ENCODE results near the gene MCMBP. TPM values are rescaled to one million over a fixed set of nuclear protein-coding genes. Genes with fewer than 3 reads are reported as not detected.
A peak's percentile ranks its signal among the peaks of the same experiment; 100 is the strongest.
"Not testable (repeated sequence)": the region's sequence is repeated elsewhere in the genome, so short reads cannot be mapped to it uniquely, and the experiment has no call there.

Gene MCMBP
- total and polyA plus RNA-seq, 4 donors: 31.1 to 46.5 (median 42.5) TPM

DNA sequence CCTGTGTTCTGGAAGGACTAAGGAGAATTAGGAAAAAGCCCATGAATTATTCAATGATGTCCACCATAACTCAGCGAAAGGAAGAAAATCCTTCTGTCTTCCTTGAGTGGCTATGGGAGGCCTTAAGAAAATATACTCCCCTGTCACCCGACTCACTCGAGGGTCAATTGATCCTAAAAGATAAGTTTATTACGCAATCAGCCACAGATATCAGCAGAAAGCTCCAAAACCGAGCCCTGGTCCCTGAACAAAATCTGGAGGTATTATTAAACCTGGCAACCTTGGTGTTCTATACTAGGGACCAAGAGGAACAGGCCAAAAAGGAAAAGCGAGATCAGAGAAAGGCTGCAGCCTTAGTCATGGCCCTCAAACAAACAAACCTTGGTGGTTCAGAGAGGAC, 13.4 kb upstream of the MCMBP start:
- 83% methylated on average over 1 of the region's 6 CpGs for WGBS (ENCODE audit: insufficient coverage)
- not testable (repeated sequence) for H3K27me3 ChIP-seq (ENCODE audit: control insufficient read depth, insufficient read depth, low read length); H3K9me3 ChIP-seq (ENCODE audit: control insufficient read depth, insufficient read depth, low read length); H3K36me3 ChIP-seq (ENCODE audit: control insufficient read depth, insufficient read depth, low read length); DNase-seq (ENCODE audit: low read depth in 4 of 6, low spot score in 6 of 6); H3K4me1 ChIP-seq (ENCODE audit: control insufficient read depth, insufficient read depth, low read length); H3K4me3 ChIP-seq (ENCODE audit: low read depth, low read length); H3K27ac ChIP-seq (ENCODE audit: low read depth, low read length)

DNA sequence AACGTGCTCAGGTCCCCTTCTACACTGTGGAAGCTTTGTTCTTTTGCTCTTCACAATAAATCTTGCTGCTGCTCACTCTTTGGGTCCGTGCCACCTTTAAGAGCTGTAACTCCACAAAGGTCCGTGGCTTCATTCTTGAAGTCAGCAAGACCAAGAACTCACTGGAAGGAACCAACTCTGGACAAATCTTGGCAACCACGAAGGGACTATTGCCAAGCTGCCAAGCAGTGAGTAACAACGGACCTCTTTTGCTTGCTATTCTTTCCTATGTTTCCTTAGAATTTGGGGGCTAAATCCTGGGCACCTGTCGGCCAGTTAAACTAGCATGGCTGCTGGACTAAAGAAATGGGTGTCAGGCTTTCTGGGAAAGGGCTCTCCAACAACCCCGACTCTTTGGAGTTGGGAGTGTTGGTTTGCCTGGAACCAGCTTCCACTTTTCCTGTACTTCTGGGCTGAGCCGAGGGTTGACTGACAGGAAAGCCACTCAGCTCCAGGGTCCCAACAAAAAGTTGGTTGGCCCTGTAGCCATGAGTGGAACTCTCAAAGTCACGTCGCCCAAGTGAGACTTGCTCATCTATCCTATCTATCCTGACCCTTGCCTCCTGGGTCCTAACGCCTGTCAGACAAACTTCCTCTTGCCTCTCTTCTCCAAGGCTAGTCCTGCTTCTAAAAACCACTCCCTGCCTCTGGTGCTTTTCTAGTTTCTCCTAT, 11.4 kb upstream of the MCMBP start:
- peak in 2 of 6 donors; percentile 23 to 51 for DNase-seq (ENCODE audit: low read depth in 4 of 6, low spot score in 6 of 6)
- not testable (repeated sequence) for H3K27ac ChIP-seq (ENCODE audit: low read depth, low read length); H3K4me3 ChIP-seq (ENCODE audit: low read depth, low read length); H3K36me3 ChIP-seq (ENCODE audit: control insufficient read depth, insufficient read depth, low read length); H3K9me3 ChIP-seq (ENCODE audit: control insufficient read depth, insufficient read depth, low read length); H3K4me1 ChIP-seq (ENCODE audit: control insufficient read depth, insufficient read depth, low read length); H3K27me3 ChIP-seq (ENCODE audit: control insufficient read depth, insufficient read depth, low read length)
- WGBS (ENCODE audit: insufficient coverage): 53% methylated on average over 10 of the region's 11 CpGs

DNA sequence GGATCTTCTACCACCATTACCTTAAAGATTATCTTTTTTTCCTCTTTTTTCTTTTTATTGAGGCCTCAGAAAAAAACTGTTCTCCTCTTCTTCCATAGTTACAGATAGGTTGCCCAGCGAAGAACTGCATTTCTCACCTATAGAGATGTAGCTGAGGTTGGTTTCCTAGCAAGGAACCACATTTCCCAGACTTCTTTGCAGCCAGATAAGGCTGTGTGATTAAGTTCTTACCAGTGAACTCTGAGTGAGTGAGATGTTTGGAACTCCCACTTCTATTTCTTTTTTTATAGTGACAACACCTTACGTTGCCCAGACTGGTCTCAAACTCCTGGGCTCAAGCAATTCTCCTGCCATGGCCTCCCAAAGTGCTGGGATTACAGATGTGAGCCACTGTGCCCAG, 5.9 kb upstream of the MCMBP start:
- peaks cover 2% of the 10 kb centered on the region for H3K4me1 ChIP-seq (ENCODE audit: control insufficient read depth, insufficient read depth, low read length)
- WGBS (ENCODE audit: insufficient coverage): 86% methylated on average over 1 of the region's 2 CpGs
- H3K4me3 ChIP-seq (ENCODE audit: low read depth, low read length): no peak overlapping the region
- H3K27me3 ChIP-seq (ENCODE audit: control insufficient read depth, insufficient read depth, low read length): no peaks in the 10 kb centered on the region
- no peaks in the 10 kb centered on the region for H3K9me3 ChIP-seq (ENCODE audit: control insufficient read depth, insufficient read depth, low read length)
- H3K36me3 ChIP-seq (ENCODE audit: control insufficient read depth, insufficient read depth, low read length): no peaks in the 10 kb centered on the region
- no peak overlapping the region for H3K27ac ChIP-seq (ENCODE audit: low read depth, low read length)
- no peak for DNase-seq (ENCODE audit: low read depth in 4 of 6, low spot score in 6 of 6)

DNA sequence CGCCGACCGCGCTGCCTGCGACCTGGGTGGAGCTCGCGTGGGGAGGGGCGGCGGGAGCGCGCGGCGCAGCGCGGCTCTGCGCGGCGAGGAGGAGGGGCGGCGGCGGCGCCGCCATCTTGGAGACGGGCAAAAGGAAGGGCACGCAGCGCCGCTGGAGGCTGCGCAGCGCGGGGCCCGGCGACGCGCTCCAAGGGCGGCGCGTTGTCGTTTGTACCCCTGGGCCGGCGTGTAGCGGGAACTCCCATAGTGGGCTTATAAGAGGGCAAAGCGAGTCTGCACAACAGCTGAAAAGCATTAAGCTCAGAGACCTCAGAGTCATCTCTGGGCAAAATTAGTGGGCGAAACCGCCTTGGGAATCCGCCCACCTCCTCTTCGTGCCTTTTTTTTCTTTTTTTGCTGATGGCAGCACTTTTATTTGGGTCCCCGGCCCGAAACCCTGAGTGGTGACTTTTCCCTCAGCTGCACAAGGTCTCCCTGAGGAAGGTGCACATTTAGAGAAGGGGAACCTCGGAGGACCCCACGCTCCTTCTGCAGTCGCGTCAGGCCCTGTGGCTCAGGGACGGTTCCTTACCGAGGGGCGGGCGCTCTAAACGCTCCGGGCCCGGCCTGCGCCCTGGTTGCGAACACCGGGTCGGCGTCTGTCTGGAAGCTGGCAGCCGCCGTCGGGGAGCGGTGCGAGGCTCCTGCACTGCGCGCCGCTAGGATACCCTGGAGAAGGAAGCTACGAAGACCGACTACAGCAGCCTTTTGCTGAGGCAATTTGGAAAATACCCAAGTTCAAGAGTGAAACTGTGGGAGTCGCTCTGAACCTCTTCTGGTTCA, 428 bp upstream of the MCMBP start:
- Histone ChIP-seq H3K27ac (ENCODE audit: low read depth, low read length) (peak overlapping the region; percentile 96), H3K4me1 (ENCODE audit: control insufficient read depth, insufficient read depth, low read length) (peaks cover 6% of the 10 kb centered on the region), H3K4me3 (ENCODE audit: low read depth, low read length) (peak overlapping the region; percentile 86), H3K36me3 (ENCODE audit: control insufficient read depth, insufficient read depth, low read length) (no peaks in the 10 kb centered on the region), H3K9me3 (ENCODE audit: control insufficient read depth, insufficient read depth, low read length) (no peaks in the 10 kb centered on the region), H3K27me3 (ENCODE audit: control insufficient read depth, insufficient read depth, low read length) (no peaks in the 10 kb centered on the region)
- peak; percentile 72 to 97 (median 84) for DNase-seq (ENCODE audit: low read depth in 4 of 6, low spot score in 6 of 6)
- WGBS (ENCODE audit: insufficient coverage): under 1% methylated on average over 75 of the region's 75 CpGs

DNA sequence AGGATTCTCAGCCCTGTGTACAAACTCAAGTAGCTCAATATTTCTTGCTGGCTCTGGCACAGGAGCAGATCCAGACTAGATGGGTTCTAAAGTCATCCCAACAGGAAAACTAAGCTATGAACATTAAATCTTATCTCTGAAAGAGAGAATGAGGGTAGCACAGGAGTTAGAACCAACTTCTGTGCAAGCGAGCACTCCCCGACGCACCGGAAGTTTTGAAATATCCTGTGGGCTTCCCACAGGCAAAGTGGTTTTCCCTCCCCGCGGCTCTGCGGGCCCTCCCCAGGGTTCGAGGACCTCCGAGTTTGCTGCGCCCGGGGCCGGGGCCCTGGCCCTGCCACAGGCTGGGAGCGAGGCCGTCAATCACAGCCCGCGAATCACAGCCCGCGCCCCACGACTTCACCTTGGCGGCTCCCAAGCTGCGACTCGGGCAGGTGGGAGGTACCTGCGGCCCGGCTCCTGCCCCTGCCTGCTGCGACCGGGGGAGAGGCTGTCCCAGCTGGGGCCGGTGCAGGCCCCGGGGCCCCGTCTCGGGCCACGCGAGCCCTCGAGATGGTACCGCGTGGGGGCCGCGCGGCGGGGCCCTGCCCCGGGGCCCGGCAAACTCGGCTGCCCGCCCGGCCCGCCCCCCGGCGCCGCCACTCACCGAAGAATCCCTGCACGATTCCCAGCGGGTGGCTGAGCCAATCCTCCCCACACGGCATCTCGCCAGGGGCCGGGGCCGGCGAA, 598 bp downstream of the MCMBP start:
- DNase-seq (ENCODE audit: low read depth in 4 of 6, low spot score in 6 of 6): peak in 2 of 6 donors; percentile 45 to 62
- H3K27me3 ChIP-seq (ENCODE audit: control insufficient read depth, insufficient read depth, low read length): no peaks in the 10 kb centered on the region
- WGBS (ENCODE audit: insufficient coverage): under 1% methylated on average over 52 of the region's 56 CpGs
- no peaks in the 10 kb centered on the region for H3K36me3 ChIP-seq (ENCODE audit: control insufficient read depth, insufficient read depth, low read length)
- peak overlapping the region; percentile 86 for H3K4me3 ChIP-seq (ENCODE audit: low read depth, low read length)
- peaks cover 6% of the 10 kb centered on the region for H3K4me1 ChIP-seq (ENCODE audit: control insufficient read depth, insufficient read depth, low read length)
- no peaks in the 10 kb centered on the region for H3K9me3 ChIP-seq (ENCODE audit: control insufficient read depth, insufficient read depth, low read length)
- peak overlapping the region; percentile 69 for H3K27ac ChIP-seq (ENCODE audit: low read depth, low read length)

DNA sequence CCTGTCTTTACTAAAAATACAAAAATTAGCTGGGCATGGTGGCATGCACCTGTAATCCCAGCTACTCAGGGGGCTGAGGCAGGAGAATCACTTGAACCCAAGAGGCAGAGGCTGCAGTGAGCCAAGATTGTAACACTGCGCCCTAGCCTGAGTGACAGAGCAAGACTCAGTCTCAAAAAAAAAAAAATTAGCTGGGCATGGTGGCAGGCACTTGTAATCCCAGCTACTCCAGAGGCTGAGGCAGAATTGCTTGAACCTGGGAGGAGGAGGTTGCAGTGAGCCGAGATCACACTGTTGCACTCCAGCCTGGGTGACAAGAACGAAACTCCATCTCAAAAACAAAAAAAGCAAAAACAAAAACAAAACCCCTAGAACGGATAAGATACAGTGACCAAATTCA, 3.2 kb downstream of the MCMBP start:
- not testable (repeated sequence) for H3K4me3 ChIP-seq (ENCODE audit: low read depth, low read length); H3K36me3 ChIP-seq (ENCODE audit: control insufficient read depth, insufficient read depth, low read length); H3K9me3 ChIP-seq (ENCODE audit: control insufficient read depth, insufficient read depth, low read length); H3K4me1 ChIP-seq (ENCODE audit: control insufficient read depth, insufficient read depth, low read length); H3K27ac ChIP-seq (ENCODE audit: low read depth, low read length); DNase-seq (ENCODE audit: low read depth in 4 of 6, low spot score in 6 of 6); H3K27me3 ChIP-seq (ENCODE audit: control insufficient read depth, insufficient read depth, low read length)
- WGBS (ENCODE audit: insufficient coverage): 80% methylated on average over 2 of the region's 4 CpGs

DNA sequence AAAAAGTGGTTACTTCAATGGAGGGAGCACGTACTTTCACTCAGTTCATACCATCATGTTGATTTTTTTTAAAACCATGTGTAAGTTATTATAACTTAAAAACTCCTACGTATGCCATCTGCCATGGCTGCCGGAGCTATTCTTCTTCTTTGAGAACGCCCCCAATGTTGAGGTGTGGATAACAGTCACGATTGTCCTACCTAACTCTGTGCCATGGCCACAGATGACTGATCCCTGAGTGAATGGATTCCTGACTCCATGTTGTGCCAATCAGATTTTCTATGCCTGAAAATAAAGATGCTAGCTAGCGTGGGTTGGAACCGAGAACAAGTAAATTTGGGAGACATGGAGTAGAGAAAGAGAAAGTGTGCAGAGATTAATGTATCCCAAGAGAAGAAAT, 5.3 kb downstream of the MCMBP start:
- H3K9me3 ChIP-seq (ENCODE audit: control insufficient read depth, insufficient read depth, low read length): no peaks in the 10 kb centered on the region
- H3K27ac ChIP-seq (ENCODE audit: low read depth, low read length): no peak overlapping the region
- 84% methylated on average over 3 of the region's 7 CpGs for WGBS (ENCODE audit: insufficient coverage)
- no peaks in the 10 kb centered on the region for H3K4me1 ChIP-seq (ENCODE audit: control insufficient read depth, insufficient read depth, low read length)
- H3K36me3 ChIP-seq (ENCODE audit: control insufficient read depth, insufficient read depth, low read length): no peaks in the 10 kb centered on the region
- no peak for DNase-seq (ENCODE audit: low read depth in 4 of 6, low spot score in 6 of 6)
- no peaks in the 10 kb centered on the region for H3K27me3 ChIP-seq (ENCODE audit: control insufficient read depth, insufficient read depth, low read length)
- no peak overlapping the region for H3K4me3 ChIP-seq (ENCODE audit: low read depth, low read length)

DNA sequence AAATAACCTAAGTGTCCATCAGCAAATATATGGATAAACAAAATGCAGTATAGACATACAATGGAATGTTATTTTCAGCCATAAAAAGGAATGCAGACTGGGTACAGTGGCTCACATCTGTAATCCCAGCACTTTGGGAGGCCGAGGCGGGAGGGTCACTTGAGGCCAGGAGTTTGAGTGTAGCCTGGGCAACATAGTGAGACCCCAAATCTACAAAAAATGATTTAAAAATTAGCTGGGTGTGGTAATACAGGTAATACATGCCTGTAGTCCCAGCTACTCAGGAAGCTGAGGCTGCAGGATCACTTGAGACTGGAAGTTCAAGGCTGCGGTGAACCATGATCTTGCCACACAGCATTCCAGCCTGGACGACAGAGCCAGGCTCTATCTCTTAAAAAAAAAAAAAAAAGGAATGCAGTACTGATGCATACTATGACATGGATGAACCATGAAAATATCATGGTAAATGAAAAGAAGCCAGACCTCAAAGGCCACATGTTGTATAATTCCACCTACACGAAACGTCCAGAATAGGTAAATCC, 6.9 kb downstream of the MCMBP start:
- H3K4me3 ChIP-seq (ENCODE audit: low read depth, low read length): no peak overlapping the region
- 100% methylated on average over 2 of the region's 6 CpGs for WGBS (ENCODE audit: insufficient coverage)
- no peaks in the 10 kb centered on the region for H3K27me3 ChIP-seq (ENCODE audit: control insufficient read depth, insufficient read depth, low read length)
- H3K36me3 ChIP-seq (ENCODE audit: control insufficient read depth, insufficient read depth, low read length): no peaks in the 10 kb centered on the region
- no peak overlapping the region for H3K27ac ChIP-seq (ENCODE audit: low read depth, low read length)
- DNase-seq (ENCODE audit: low read depth in 4 of 6, low spot score in 6 of 6): no peak
- H3K4me1 ChIP-seq (ENCODE audit: control insufficient read depth, insufficient read depth, low read length): no peaks in the 10 kb centered on the region
- no peaks in the 10 kb centered on the region for H3K9me3 ChIP-seq (ENCODE audit: control insufficient read depth, insufficient read depth, low read length)

DNA sequence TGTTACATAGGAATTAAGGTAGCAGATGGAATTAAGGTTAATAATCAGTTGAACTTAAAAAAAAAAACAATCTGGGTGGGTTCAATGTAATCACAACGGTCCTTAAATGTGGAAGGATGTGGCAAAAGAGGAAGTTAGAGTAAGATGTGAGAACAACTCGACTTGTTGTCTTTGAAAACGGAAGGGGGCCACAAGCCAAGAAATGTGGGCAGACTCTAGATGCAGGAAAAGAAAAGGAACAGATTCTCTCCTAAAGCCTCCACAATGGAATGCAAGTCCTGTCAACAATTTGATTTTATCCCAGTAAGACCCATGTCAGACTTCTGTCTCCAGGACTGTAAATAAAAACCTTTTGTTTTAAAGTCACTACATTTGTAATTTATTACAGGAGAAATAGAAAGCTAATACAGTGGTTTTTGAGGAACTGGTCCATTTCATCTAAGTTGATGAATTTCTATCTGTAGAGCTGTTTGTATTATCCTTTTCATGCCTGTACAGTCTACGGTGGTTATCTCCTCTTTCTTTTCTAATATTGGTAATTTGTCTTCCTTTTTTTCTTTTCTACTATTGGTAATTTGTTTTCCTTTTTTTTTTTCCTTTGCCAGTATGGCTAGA, 8.6 kb downstream of the MCMBP start:
- no peaks in the 10 kb centered on the region for H3K4me1 ChIP-seq (ENCODE audit: control insufficient read depth, insufficient read depth, low read length)
- 44% methylated on average over 2 of the region's 4 CpGs for WGBS (ENCODE audit: insufficient coverage)
- no peak overlapping the region for H3K4me3 ChIP-seq (ENCODE audit: low read depth, low read length)
- DNase-seq (ENCODE audit: low read depth in 4 of 6, low spot score in 6 of 6): no peak
- no peaks in the 10 kb centered on the region for H3K36me3 ChIP-seq (ENCODE audit: control insufficient read depth, insufficient read depth, low read length)
- no peaks in the 10 kb centered on the region for H3K27me3 ChIP-seq (ENCODE audit: control insufficient read depth, insufficient read depth, low read length)
- no peaks in the 10 kb centered on the region for H3K9me3 ChIP-seq (ENCODE audit: control insufficient read depth, insufficient read depth, low read length)
- no peak overlapping the region for H3K27ac ChIP-seq (ENCODE audit: low read depth, low read length)

All from spinal cord (tissue), 10 donors.